ENCODE data around the gene UVRAG. TPM values are rescaled to one million over a fixed set of nuclear protein-coding genes. Genes with fewer than 3 reads are reported as not detected.
"Not testable (repeated sequence)": the region's sequence is repeated elsewhere in the genome, so short reads cannot be mapped to it uniquely, and the experiment has no call there.

The UVRAG gene
- total RNA-seq, 1 donor from 2014 or later = 8.8 TPM

DNA sequence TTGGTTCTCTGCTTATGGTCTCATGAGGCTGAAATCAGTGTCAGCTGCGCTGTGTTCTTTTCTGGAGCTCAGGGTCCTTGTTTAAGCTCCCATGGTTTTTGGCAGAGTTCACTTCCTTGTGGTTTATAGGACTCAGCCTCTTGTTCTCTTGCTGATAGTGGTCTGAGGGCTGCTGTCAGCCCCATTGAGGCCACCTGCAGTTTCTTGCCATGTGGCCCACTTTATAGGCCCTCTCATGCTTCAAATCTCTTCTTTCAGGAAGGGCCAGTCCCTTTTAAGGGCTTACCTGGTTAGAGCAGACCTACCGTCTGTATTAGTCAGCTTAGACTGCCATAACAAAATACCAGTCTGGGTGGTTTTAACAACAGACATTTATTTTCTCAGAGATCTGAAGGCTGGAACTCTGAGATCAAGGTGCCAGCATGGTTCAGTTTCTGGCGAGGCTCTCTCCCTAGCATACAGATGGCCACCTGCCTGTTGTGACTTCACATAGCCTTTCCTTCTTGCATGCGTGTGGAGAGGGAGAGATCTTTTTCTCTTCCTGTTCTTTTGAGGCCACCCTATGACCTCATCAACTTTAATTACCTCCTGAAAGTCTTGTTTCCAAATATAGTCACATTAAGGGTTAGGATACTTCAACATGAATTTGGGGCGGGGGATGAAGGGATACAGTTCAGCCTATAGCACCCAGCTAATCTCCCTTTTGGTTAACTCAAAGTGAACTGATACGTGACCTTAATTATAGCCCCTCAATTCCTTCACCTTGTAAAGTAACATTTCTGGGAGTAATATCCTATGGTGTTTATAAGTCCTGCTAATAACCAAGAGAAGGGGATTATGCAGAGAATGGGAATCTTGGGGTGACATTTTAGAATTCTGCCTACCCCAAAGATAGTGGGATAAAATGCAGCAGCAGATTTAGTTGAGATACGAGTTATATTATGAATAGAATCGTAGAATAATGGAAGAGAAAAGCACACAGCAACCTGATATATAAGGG is 131.8 kb downstream of the UVRAG start:
- ATAC-seq = peak; percentile 38
- no peak for DNase-seq (ENCODE audit: low spot score)

- ATAC-seq = no peak
- DNase-seq (ENCODE audit: low spot score) = no peak
These were observed 134.1 kb downstream of the UVRAG start for GRCh38 chr11:75949023-75949672.

DNA sequence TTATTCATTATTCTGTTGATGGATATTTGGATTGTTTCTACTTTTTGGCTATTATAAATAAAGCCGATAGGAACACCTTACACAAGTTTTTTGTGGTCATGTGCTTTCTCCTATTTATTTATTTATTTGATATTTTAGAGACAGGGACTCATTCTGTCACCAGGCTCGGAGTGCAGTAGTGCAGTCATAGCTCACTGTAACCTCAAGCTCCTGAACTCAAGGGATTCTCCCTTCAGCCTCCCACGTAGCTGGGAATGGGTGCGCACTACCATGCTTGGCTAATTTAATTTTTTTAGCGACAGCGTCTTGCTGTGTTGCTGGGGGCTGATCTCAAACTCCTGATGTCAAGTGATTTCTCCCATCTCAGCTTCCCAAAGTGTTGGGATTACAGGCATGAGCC is 135.1 kb downstream of the UVRAG start:
- DNase-seq (ENCODE audit: low spot score) = no peak
- no peak for ATAC-seq

DNA sequence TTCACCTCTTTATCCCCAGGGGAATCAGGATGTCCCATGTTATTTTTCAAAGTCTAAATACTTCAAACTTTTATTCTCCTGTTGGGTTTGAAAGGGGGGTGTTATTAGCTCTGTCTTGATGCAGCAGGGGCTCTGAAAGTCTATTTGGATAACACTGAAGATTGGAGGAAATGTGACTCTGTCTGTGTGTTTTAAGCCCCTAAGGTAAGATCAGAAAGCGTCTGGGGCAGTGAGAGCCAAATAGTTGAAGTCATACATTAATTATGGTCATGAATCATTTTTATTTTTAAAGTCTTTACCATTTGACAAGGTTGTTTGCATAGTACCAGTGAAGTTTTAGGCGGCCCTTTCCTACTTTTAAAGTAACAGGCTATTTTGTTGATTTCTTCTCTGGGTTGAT is 139.0 kb downstream of the UVRAG start:
- ATAC-seq (no peak), DNase-seq (ENCODE audit: low spot score) (no peak)

DNA sequence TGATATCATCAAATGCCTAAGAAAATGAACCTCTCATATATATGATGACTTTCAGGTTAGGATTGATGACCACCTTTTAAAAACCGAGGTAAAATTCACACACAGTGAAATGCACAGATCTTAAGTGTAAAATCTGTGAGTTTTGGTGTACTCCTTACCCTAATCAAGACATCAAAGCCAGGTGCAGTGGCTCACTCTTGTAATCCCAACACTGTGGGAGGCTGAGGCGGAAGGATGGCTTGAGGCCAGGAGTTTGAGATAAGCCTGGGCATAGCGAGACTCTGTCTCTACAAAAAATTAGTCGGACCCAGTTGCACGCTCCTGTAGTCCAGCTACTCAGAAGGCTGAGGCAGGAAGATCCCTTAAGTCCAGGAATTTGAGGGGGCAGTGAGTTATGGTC is 140.4 kb downstream of the UVRAG start:
- ATAC-seq (no peak), DNase-seq (ENCODE audit: low spot score) (no peak)

DNA sequence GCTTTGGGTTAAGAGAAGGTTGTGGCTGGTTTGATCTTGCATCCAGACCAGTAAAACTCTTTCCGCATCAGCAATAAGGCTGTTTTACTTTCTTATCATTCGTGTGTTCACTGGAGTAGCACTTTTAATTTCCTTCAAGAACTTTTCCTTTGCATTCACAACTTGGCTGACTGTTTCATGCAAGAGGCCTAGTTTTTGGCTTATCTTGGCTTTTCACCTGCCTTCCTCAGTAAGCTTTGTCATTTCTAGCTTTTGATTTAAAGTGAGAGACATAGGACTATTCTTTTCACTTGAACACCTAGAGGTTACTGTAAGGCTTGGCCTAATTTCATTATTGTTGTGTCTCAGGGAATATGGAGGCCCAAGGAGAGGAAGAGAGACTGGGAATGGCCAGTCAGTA is 144.5 kb downstream of the UVRAG start:
- DNase-seq (ENCODE audit: low spot score) (no peak), ATAC-seq (no peak)

GRCh38 chr11:75964071-75964470 is 149.1 kb downstream of the UVRAG start:
- DNase-seq (ENCODE audit: low spot score) = no peak
- no peak for ATAC-seq

DNA sequence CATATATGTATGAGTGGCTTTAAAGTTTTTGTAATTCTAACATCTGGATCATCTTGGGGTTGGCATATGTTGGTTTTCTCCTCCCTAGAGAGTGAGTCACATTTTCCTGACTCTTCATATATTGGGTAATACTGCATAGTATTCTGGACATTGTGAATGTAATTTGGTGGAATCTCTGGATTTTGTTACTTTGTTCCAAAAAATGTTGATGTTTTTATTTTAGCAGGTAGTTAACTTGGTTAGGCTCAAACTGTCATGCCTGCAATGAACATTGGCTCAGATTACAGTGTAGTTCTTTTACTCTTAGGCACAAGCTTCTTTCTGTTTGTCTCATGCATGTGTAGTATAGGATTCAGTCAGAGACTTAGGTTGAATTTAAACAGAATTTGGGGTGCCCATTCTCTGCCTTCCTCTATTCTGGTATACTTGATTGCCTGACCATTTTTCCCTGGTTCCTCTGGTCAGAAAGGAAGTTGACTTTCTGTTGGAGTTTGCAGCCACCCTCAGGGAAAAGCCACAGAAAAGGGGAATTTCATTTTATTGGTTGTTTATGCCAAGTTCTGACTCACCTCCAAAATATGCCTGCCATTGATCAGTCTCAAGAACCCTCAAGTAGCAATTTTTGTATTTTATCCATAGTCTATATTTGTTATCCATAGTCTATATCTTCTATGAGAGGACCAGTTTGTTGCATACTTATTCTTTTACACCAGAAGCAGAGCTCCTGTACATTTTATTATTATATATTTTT is 151.7 kb downstream of the UVRAG start:
- no peak for DNase-seq (ENCODE audit: low spot score)
- no peak for ATAC-seq

GRCh38 chr11:75968021-75968625 is 153.1 kb downstream of the UVRAG start:
- ATAC-seq (no peak), DNase-seq (ENCODE audit: low spot score) (no peak)

DNA sequence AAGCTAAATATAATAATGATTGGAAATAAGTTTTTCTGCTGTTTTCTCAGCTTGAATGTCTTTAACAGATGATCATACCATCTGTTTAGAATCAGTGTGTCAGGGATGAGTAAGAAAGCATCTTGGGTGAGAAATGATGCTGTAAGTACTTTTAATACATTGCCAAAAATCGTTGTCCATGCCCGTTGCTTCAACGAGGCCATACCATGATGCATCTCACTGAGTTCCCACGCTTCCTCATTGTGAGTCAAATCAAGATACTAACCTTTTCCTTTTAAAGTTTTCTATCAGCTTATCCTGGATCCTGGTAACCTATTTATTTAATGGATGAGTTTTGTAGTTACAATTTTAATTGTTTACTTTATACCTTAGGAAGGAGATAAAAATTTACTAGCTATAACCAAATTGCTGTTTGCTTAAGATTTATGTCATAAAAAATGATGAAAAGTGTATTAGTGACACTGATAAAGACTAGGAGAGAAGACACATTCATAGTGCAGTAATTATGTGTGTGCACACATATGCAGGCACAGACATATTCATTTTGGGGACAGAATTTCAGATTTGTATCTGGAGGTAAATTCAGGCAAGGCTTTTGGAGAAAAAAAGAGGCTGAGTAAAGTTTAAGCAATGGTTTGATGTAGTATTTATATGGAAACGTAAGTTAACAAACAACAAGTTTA is 154.8 kb downstream of the UVRAG start:
- DNase-seq (ENCODE audit: low spot score) (no peak), ATAC-seq (no peak)

DNA sequence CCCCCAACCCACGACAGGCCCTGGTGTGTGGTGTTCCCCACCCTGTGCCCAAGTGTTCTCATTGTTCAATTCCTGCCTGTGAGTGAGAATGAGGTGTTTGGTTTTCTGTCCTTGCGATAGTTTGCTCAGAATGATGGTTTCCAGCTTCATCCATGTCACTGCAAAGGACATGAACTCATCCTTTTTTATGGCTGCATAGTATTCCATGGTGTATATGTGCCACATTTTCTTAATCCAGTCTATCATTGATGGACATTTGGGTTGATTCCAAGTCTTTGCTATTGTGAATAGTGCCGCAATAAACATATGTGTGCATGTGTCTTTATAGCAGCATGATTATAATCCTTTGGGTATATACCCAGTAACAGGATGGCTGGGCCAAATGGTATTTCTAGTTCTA is 158.7 kb downstream of the UVRAG start:
- not testable (repeated sequence) for DNase-seq (ENCODE audit: low spot score); ATAC-seq

GRCh38 chr11:75979075-75979474 is 164.1 kb downstream of the UVRAG start:
- DNase-seq (ENCODE audit: low spot score); ATAC-seq: not testable (repeated sequence)

GRCh38 chr11:75979479-75980027 is 164.5 kb downstream of the UVRAG start:
- DNase-seq (ENCODE audit: low spot score); ATAC-seq: not testable (repeated sequence)

- DNase-seq (ENCODE audit: low spot score) (no peak), ATAC-seq (no peak)
These were observed 165.0 kb downstream of the UVRAG start for GRCh38 chr11:75980031-75980430.

GRCh38 chr11:75981546-75981945 is 166.5 kb downstream of the UVRAG start:
- no peak for DNase-seq (ENCODE audit: low spot score)
- no peak for ATAC-seq

- no peak for DNase-seq (ENCODE audit: low spot score)
- no peak for ATAC-seq
These were observed 167.3 kb downstream of the UVRAG start for GRCh38 chr11:75982309-75982708.

GRCh38 chr11:75986966-75987365 is 172.0 kb downstream of the UVRAG start:
- no peak for ATAC-seq
- DNase-seq (ENCODE audit: low spot score) = no peak

DNA sequence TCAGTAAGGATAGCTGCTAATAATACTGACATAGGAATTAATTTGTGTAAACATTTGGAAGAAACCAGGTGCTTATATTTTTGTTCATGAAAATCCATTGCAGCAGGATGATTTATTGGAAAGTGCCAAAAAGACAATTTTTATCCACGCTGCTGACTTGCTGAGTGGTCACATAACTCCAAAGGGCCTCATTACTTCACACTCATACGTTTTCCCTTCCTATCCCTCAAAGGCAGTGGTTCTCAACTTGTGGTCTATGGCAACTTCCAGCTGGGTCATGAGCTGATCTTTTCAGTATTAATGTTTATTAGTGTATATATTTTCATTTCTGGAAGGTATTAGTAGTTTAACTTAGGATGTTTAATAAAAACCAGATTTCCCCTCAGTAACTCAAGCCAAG is 178.1 kb downstream of the UVRAG start:
- no peak for ATAC-seq
- DNase-seq (ENCODE audit: low spot score) = no peak

GRCh38 chr11:75994616-75995015 is 179.6 kb downstream of the UVRAG start:
- ATAC-seq = no peak
- DNase-seq (ENCODE audit: low spot score) = no peak

Measured in left lobe of liver (tissue), 2 donors.